Endometrial microvascular endothelial cells (primary cell): ENCODE measurements around the gene SKP1. TPM values are rescaled to one million over a fixed set of nuclear protein-coding genes. Genes with fewer than 3 reads are reported as not detected.
"Not testable (repeated sequence)": the region's sequence is repeated elsewhere in the genome, so short reads cannot be mapped to it uniquely, and the experiment has no call there.

Experiments
- in situ Hi-C: cut with HindIII; loops from 2 replicates; pipeline ENCODE4 v1.10.0; 2017; ENCODE audit warnings: low sequenced_read_pairs, low pct_unique_long_range_greater_than_20kb; ENCODE audit errors: inconsistent ontology term
- total RNA-seq: library from RNA; depleted of rRNA; stranded (reverse); fragments of >200 nt; gene quantifications from one replicate; pipeline ENCODE4 v1.2.3, GENCODE V29; 2015; ENCODE audit errors: inconsistent ontology term

SKP1 gene
- 339 TPM for total RNA-seq

- in situ Hi-C loops: no loop called here
Measured at GRCh38 chr5:134176511-134177368, at the start of gene SKP1. Gene SKP1 (minus strand): TSS chr5:134176950. CDS start chr5:134174022, 2,928 bp downstream.

- in situ Hi-C loops: no loop called here
Measured at GRCh38 chr5:134225780-134226440, 49.2 kb upstream of the SKP1 start, which contains the start of gene PPP2CA. Gene PPP2CA (minus strand): TSS chr5:134226073. CDS start chr5:134225861, 212 bp downstream.

- in situ Hi-C loops: no loop called here
Measured at GRCh38 chr5:134224888-134225779, 48.4 kb upstream of the SKP1 start.

GRCh38 chr5:134223406-134224248, 46.9 kb upstream of the SKP1 start:
- in situ Hi-C loops: no loop called here

GRCh38 chr5:134221690-134222089, 44.9 kb upstream of the SKP1 start:
- in situ Hi-C loops: not testable (repeated sequence)

- in situ Hi-C loops: no loop called here
Measured at GRCh38 chr5:134215757-134216156, 39.0 kb upstream of the SKP1 start.

GRCh38 chr5:134211263-134212031, 34.7 kb upstream of the SKP1 start:
- in situ Hi-C loops: not testable (repeated sequence)

- in situ Hi-C loops: no loop called here
Measured at GRCh38 chr5:134209477-134210245, 32.9 kb upstream of the SKP1 start.

GRCh38 chr5:134207696-134208095, 30.9 kb upstream of the SKP1 start:
- in situ Hi-C loops: no loop called here

GRCh38 chr5:134206627-134207160, 29.9 kb upstream of the SKP1 start:
- in situ Hi-C loops: no loop called here

GRCh38 chr5:134204575-134204974, 27.8 kb upstream of the SKP1 start:
- in situ Hi-C loops: no loop called here

GRCh38 chr5:134203630-134204029, 26.9 kb upstream of the SKP1 start:
- in situ Hi-C loops: no loop called here

- in situ Hi-C loops: no loop called here
Measured at GRCh38 chr5:134195666-134196065, 18.9 kb upstream of the SKP1 start.

GRCh38 chr5:134189031-134189430, 12.3 kb upstream of the SKP1 start:
- in situ Hi-C loops: no loop called here

- in situ Hi-C loops: no loop called here
Measured at GRCh38 chr5:134188092-134188491, 11.3 kb upstream of the SKP1 start.
